Stimulated activated CD4-positive, alpha-beta T cell treated with anti-CD3 and anti-CD28 coated beads, Interleukin-4, amount 100 ng/mL, for 1 hour (primary cell): ENCODE measurements around the gene UQCC5.

ENCODE experiments used
- DNase-seq: peaks from one replicate; pipeline ENCODE4 v3.0.0-alpha.2; 2020

The UQCC5 gene, protein sequence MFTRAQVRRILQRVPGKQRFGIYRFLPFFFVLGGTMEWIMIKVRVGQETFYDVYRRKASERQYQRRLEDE

GRCh38 chr3:52536369-52537164 lies at the start of gene UQCC5:
Gene UQCC5, plus strand, starts transcription at chr3:52536605. Its CDS starts 151 bp downstream, at chr3:52536756.
- peak; percentile 97 for DNase-seq

GRCh38 chr3:52487050-52487787 lies 49.2 kb upstream of the UQCC5 start:
- no peak for DNase-seq

DNA sequence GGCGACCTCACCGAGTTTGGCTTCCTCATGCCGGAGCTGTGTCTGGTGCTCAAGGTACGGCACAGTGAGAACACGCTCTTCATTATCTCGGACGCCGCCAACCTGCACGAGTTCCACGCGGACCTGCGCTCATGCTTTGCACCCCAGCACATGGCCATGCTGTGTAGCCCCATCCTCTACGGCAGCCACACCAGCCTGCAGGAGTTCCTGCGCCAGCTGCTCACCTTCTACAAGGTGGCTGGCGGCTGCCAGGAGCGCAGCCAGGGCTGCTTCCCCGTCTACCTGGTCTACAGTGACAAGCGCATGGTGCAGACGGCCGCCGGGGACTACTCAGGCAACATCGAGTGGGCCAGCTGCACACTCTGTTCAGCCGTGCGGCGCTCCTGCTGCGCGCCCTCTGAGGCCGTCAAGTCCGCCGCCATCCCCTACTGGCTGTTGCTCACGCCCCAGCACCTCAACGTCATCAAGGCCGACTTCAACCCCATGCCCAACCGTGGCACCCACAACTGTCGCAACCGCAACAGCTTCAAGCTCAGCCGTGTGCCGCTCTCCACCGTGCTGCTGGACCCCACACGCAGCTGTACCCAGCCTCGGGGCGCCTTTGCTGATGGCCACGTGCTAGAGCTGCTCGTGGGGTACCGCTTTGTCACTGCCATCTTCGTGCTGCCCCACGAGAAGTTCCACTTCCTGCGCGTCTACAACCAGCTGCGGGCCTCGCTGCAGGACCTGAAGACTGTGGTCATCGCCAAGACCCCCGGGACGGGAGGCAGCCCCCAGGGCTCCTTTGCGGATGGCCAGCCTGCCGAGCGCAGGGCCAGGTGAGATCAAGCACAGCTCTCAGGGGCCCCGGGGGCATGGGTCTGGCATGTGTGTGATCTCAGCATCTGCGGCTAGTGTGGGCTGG lies 48.4 kb upstream of the UQCC5 start:
- no peak for DNase-seq

GRCh38 chr3:52488746-52489145 lies 47.7 kb upstream of the UQCC5 start:
- DNase-seq = no peak

DNA sequence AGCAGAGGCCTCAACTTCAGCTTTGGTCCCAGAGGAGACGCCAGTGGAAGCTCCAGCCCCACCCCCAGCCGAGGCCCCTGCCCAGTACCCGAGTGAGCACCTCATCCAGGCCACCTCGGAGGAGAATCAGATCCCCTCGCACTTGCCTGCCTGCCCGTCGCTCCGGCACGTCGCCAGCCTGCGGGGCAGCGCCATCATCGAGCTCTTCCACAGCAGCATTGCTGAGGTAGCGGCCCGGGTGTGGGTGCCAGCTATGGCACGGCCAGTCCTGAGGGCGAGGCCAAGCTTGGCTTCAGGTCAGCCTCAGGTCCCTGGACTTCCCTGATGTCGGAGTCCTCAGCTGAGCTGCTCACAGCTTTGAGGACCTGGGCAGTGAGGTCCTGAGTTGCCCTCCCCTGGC lies 47.0 kb upstream of the UQCC5 start:
- no peak for DNase-seq

- no peak for DNase-seq
Measured at GRCh38 chr3:52490035-52490938, 46.1 kb upstream of the UQCC5 start.

DNA sequence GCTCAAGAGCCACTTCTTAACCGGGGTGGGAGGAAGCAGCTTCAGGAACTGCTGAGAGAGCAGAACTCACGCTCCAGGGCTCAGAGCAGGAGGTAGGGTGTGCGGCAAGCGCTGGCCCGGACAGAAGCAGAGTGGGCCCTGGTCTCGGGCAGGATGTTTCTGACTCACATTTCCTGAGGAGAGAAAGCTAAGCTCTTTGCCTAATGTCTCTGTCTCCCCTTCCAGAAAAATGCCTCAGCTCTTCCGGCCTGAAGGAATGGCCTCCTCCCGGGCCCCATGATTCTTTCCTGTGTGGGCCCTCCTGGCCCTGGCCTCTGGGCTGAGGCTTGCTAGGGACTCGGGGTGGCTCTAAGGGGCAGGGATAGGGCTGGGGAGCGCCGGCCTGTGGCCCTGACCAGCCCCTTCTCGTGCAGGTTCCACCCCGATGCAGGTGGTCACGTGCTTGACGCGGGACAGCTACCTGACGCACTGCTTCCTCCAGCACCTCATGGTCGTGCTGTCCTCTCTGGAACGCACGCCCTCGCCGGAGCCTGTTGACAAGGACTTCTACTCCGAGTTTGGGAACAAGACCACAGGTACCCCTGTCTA lies 45.4 kb upstream of the UQCC5 start:
- no peak for DNase-seq

GRCh38 chr3:52492059-52492458 lies 44.3 kb upstream of the UQCC5 start:
- no peak for DNase-seq

GRCh38 chr3:52493232-52494017 lies 43.0 kb upstream of the UQCC5 start:
- DNase-seq = no peak

GRCh38 chr3:52494445-52494844 lies 42.0 kb upstream of the UQCC5 start:
- no peak for DNase-seq

- no peak for DNase-seq
Measured at GRCh38 chr3:52494886-52495495, 41.4 kb upstream of the UQCC5 start, which contains the start of gene STAB1. Gene STAB1, plus strand, starts transcription at chr3:52495338. Its CDS starts 76 bp downstream, at chr3:52495414.

GRCh38 chr3:52495777-52496602 lies 40.4 kb upstream of the UQCC5 start:
- DNase-seq = no peak

GRCh38 chr3:52498137-52499054 lies 38.0 kb upstream of the UQCC5 start:
- DNase-seq = no peak

- DNase-seq = no peak
Measured at GRCh38 chr3:52501046-52501445, 35.4 kb upstream of the UQCC5 start.

DNA sequence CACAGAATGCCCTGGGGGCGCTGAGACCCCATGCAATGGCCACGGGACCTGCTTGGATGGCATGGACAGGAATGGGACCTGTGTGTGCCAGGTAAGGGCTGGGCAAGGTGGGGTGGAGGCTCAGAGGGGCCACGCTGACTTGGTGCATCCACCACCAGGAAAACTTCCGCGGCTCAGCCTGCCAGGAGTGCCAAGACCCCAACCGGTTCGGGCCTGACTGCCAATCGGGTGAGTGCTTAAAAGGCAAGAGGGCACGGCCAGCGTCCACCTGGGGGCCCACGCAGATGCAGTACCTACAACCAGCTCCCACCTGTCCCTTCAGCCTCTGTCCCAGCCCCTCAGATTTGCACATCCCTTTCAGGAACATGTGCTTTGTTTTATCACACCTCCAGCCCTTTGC lies 34.4 kb upstream of the UQCC5 start:
- no peak for DNase-seq

GRCh38 chr3:52502808-52503350 lies 33.5 kb upstream of the UQCC5 start:
- no peak for DNase-seq

DNA sequence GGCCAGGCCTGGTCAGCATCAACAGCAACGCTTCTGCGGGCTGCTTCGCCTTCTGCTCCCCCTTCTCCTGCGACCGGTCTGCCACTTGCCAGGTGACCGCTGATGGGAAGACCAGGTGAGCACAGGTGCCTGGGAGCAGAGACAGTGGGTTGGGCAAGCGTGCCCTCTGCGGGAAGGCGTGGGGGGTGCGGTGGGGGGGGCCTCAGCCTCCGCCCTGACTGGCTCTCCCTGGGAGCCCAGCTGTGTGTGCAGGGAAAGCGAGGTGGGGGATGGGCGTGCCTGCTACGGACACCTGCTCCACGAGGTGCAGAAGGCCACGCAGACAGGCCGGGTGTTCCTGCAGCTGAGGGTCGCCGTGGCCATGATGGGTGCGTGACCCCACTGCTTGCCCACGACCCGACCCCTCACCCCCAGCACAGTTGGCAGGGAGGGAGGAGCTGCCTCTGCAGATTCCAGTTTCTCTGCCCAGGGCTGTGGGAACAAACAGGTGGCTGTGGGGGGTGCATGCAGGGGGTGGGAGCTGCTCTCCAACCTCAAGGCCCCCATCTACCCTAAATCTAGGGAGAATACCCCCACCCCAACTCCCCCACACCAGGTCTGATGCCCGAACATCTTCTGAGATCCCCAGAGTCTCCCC lies 32.5 kb upstream of the UQCC5 start:
- DNase-seq = no peak
